Measurements from ENCODE around the gene CD59. TPM values are rescaled to one million over a fixed set of nuclear protein-coding genes. Genes with fewer than 3 reads are reported as not detected.

The CD59 gene
- total RNA-seq, 1 donor from 2014 or later = 816 TPM

- no peaks in the 10 kb centered on the region for H3K27me3 ChIP-seq (ENCODE audit: low read depth)
Observed at GRCh38 chr11:33775832-33776470, 39.7 kb upstream of the CD59 start.

GRCh38 chr11:33775467-33775807 is 39.2 kb upstream of the CD59 start:
- peaks cover 2% of the 10 kb centered on the region for H3K36me3 ChIP-seq
- H3K27ac ChIP-seq = no peak overlapping the region
- TF ChIP-seq CTCF (IDR thresholded peaks at IDR 0.05) = no peak
- H3K27me3 ChIP-seq (ENCODE audit: low read depth) = no peaks in the 10 kb centered on the region
- peaks cover 27% of the 10 kb centered on the region for H3K4me1 ChIP-seq
- H3K4me3 ChIP-seq = no peak overlapping the region
- intact Hi-C loops (cut with DNase I) = no loop called here
- ATAC-seq (no peak), DNase-seq (no peak)
- no peaks in the 10 kb centered on the region for H3K9me3 ChIP-seq

More at GRCh38 chr11:33775832-33776470, 39.7 kb upstream of the CD59 start:
- Histone ChIP-seq H3K4me3 (no peak overlapping the region), H3K27ac (no peak overlapping the region), H3K9me3 (no peaks in the 10 kb centered on the region), H3K36me3 (no peaks in the 10 kb centered on the region), H3K4me1 (peaks cover 27% of the 10 kb centered on the region)
- no peak for DNase-seq
- no peak for TF ChIP-seq CTCF (IDR thresholded peaks at IDR 0.05)
- intact Hi-C loops (cut with DNase I) = no loop called here
- no peak for ATAC-seq

- H3K36me3 ChIP-seq = peaks cover 7% of the 10 kb centered on the region
- peak overlapping the region; percentile 95 for H3K4me3 ChIP-seq
- peak overlapping the region; percentile 80 for H3K27ac ChIP-seq
- no peak for TF ChIP-seq CTCF (IDR thresholded peaks at IDR 0.05)
- no peaks in the 10 kb centered on the region for H3K9me3 ChIP-seq
- ATAC-seq (peak; percentile 6 to 36), DNase-seq (peak; percentile 57)
- peaks cover 27% of the 10 kb centered on the region for H3K4me1 ChIP-seq
- H3K27me3 ChIP-seq (ENCODE audit: low read depth) = no peaks in the 10 kb centered on the region
- intact Hi-C loops (cut with DNase I) = no loop called here
Observed at GRCh38 chr11:33774736-33775466, 38.7 kb upstream of the CD59 start.

GRCh38 chr11:33773987-33774735 is 37.9 kb upstream of the CD59 start, which contains the start of gene FBXO3:
Gene FBXO3 (minus strand): TSS chr11:33774520. CDS start chr11:33774497, 23 bp downstream.
- ATAC-seq (peak; percentile 97), DNase-seq (peak; percentile 90)
- Histone ChIP-seq H3K27me3 (ENCODE audit: low read depth) (no peaks in the 10 kb centered on the region), H3K4me3 (peak within 1 kb of the TSS; percentile 95), H3K27ac (peak within 1 kb of the TSS; percentile 80), H3K4me1 (peaks cover 27% of the 10 kb centered on the region), H3K36me3 (peaks cover 15% of the 10 kb centered on the region), H3K9me3 (no peaks in the 10 kb centered on the region)
- intact Hi-C loops (cut with DNase I) = no loop called here
- no peak for TF ChIP-seq CTCF (IDR thresholded peaks at IDR 0.05)

GRCh38 chr11:33773404-33773986 is 37.3 kb upstream of the CD59 start:
- H3K27ac ChIP-seq = peak overlapping the region; percentile 80
- intact Hi-C loops (cut with DNase I) = no loop called here
- peaks cover 27% of the 10 kb centered on the region for H3K4me1 ChIP-seq
- H3K36me3 ChIP-seq = peaks cover 21% of the 10 kb centered on the region
- ATAC-seq (peak; percentile 31 to 33), DNase-seq (peak; percentile 47)
- no peaks in the 10 kb centered on the region for H3K9me3 ChIP-seq
- peak overlapping the region; percentile 95 for H3K4me3 ChIP-seq
- no peak for TF ChIP-seq CTCF (IDR thresholded peaks at IDR 0.05)
- no peaks in the 10 kb centered on the region for H3K27me3 ChIP-seq (ENCODE audit: low read depth)

Measured in lower lobe of right lung (tissue), 2 donors.